H1 (cell line): Measurements from ENCODE around the gene BIRC7. TPM values are rescaled to one million over a fixed set of nuclear protein-coding genes. Genes with fewer than 3 reads are reported as not detected.

Experiments
- CTCF ChIA-PET: fragments of 300-600 bp; sonication (Branson Sonifier 250); formaldehyde crosslinking; loops from one replicate; lab custom pipeline; 2021; ENCODE audit not compliant: partially characterized antibody; lab: Charles Lee
- POLR2A ChIA-PET: fragments of 300-600 bp; sonication (Branson Sonifier 250); formaldehyde crosslinking; loops from one replicate; lab custom pipeline; 2021; ENCODE audit warnings: inconsistent platforms; ENCODE audit not compliant: partially characterized antibody; lab: Charles Lee
- DNase-seq, 2 experiments: peaks; one replicate each; pipeline versions ENCODE4 v3.0.0 to v3.0.0-alpha.2; 2010 to 2022; ENCODE audit warnings: low spot score in 2 of 2, low read depth in 1 of 2, mixed read lengths in 1 of 2
- FAIRE-seq: peaks from 2 replicates; lab custom pipeline; 2011; peaks lifted over from hg19 to GRCh38; lab: Jason Lieb, UNC
- H2AFZ ChIP-seq: 2 replicates; pipeline ENCODE4 v1.8.1; 2012; ENCODE audit warnings: low read length, inconsistent platforms
- H2AK5ac ChIP-seq: 2 replicates; pipeline ENCODE4 v1.6.1; 2013; ENCODE audit warnings: low read depth, low read length
- H2BK120ac ChIP-seq: replicated peaks from 2 replicates; pipeline ENCODE3; 2013; ENCODE audit warnings: low read depth, low read length, inconsistent platforms
- H2BK12ac ChIP-seq: 2 replicates; pipeline ENCODE4 v1.6.1; 2013; ENCODE audit warnings: low read depth, low read length
- H2BK15ac ChIP-seq: 2 replicates; pipeline ENCODE4 v1.6.1; 2013; ENCODE audit warnings: low read length
- H2BK20ac ChIP-seq: 2 replicates; pipeline ENCODE4 v1.6.1; 2013; ENCODE audit warnings: low read length
- H2BK5ac ChIP-seq: 2 replicates; pipeline ENCODE4 v1.6.1; 2013; ENCODE audit warnings: low read depth, low read length
- H3K14ac ChIP-seq: 2 replicates; pipeline ENCODE4 v1.6.1; 2013; ENCODE audit warnings: inconsistent platforms; ENCODE audit not compliant: insufficient read length
- H3K18ac ChIP-seq: 2 replicates; pipeline ENCODE4 v1.6.1; 2013; ENCODE audit warnings: low read length; ENCODE audit errors: extremely low read depth
- H3K23ac ChIP-seq: 2 replicates; pipeline ENCODE4 v1.6.1; 2013; ENCODE audit warnings: inconsistent platforms; ENCODE audit not compliant: insufficient read length
- H3K23me2 ChIP-seq: 2 replicates; pipeline ENCODE4 v1.6.1; 2013; ENCODE audit warnings: low read depth, low read length
- H3K27ac ChIP-seq: 2 replicates; pipeline ENCODE4 v1.6.1; 2011; ENCODE audit warnings: low read depth, low read length, inconsistent platforms
- H3K27me3 ChIP-seq, 4 experiments: replicated peaks in 1 of 4; 1 replicate in 1 of 4; 2 replicates in 3 of 4; pipeline versions ENCODE4 v1.6.1 to v1.8.1; 2011 to 2013; ENCODE audit warnings: low read length in 3 of 4, mild to moderate bottlenecking in 3 of 4, inconsistent platforms in 2 of 4, mixed read lengths in 2 of 4, moderate library complexity in 1 of 4; ENCODE audit not compliant: control insufficient read depth in 3 of 4, insufficient read depth in 3 of 4; ENCODE audit errors: extremely low read depth in 1 of 4
- H3K36me3 ChIP-seq, 4 experiments: 2 replicates each; pipeline versions ENCODE4 v1.6.1 to v1.8.1; 2011 to 2013; ENCODE audit warnings: mild to moderate bottlenecking in 4 of 4, low read length in 3 of 4, moderate library complexity in 2 of 4, control low read depth in 1 of 4, inconsistent platforms in 1 of 4; ENCODE audit not compliant: insufficient read depth in 4 of 4, control insufficient read depth in 2 of 4
- H3K4ac ChIP-seq: replicated peaks from 2 replicates; pipeline ENCODE3; 2013; ENCODE audit warnings: low read length, low read depth, mixed read lengths, inconsistent platforms; ENCODE audit not compliant: insufficient read length
- H3K4me1 ChIP-seq, 4 experiments: replicated peaks in 1 of 4; 1 replicate in 1 of 4; 2 replicates in 3 of 4; pipeline versions ENCODE4 v1.6.1 to v1.8.1; 2011 to 2013; ENCODE audit warnings: low read length in 3 of 4, inconsistent platforms in 2 of 4, mixed read lengths in 1 of 4; ENCODE audit not compliant: insufficient read depth in 4 of 4, control insufficient read depth in 3 of 4
- H3K4me2 ChIP-seq, 2 experiments: 2 replicates each; pipeline versions ENCODE4 v1.6.1 to v1.8.1; 2011 to 2013; ENCODE audit warnings: low read depth in 2 of 2, low read length in 2 of 2, control low read depth in 1 of 2, inconsistent platforms in 1 of 2, mild to moderate bottlenecking in 1 of 2; ENCODE audit not compliant: insufficient read depth in 1 of 2
- H3K4me3 ChIP-seq, 4 experiments: fragments of 200-600, 300-600 bp in 1 of 4; sonication (generic), shearing (Covaris generic), sonication (Bioruptor Twin) in 1 of 4; 2 replicates each; pipeline versions ENCODE4 v1.5.1 to v1.8.1; 2011 to 2016; ENCODE audit warnings: low read length in 4 of 4, low read depth in 3 of 4, control low read depth in 2 of 4, inconsistent platforms in 2 of 4, mild to moderate bottlenecking in 2 of 4, mixed read lengths in 1 of 4, moderate library complexity in 1 of 4; ENCODE audit not compliant: insufficient read depth in 2 of 4; ENCODE audit errors: extremely low read depth in 1 of 4
- H3K56ac ChIP-seq: replicated peaks from 2 replicates; pipeline ENCODE3; 2013; ENCODE audit warnings: low read depth, mild to moderate bottlenecking, mixed read lengths, low read length, inconsistent platforms; ENCODE audit not compliant: insufficient read length
- H3K79me1 ChIP-seq: 2 replicates; pipeline ENCODE4 v1.6.1; 2013; ENCODE audit warnings: low read depth, low read length, control low read depth
- H3K79me2 ChIP-seq, 2 experiments: 2 replicates each; pipeline versions ENCODE4 v1.6.1 to v1.8.1; 2012 to 2013; ENCODE audit warnings: low read length in 2 of 2, mild to moderate bottlenecking in 2 of 2, inconsistent platforms in 1 of 2; ENCODE audit not compliant: insufficient read depth in 2 of 2, control insufficient read depth in 1 of 2
- H3K9ac ChIP-seq, 4 experiments: replicated peaks in 1 of 4; 1 replicate in 1 of 4; 2 replicates in 3 of 4; pipeline versions ENCODE4 v1.6.1 to v1.8.1; 2011 to 2013; ENCODE audit warnings: low read depth in 3 of 4, low read length in 3 of 4, control low read depth in 2 of 4, mild to moderate bottlenecking in 2 of 4, moderate library complexity in 2 of 4, inconsistent platforms in 1 of 4; ENCODE audit errors: extremely low read depth in 1 of 4
- H3K9me3 ChIP-seq, 2 experiments: 2 replicates each; pipeline versions ENCODE4 v1.6.1 to v1.8.1; 2012 to 2013; ENCODE audit warnings: mild to moderate bottlenecking in 2 of 2, moderate library complexity in 2 of 2, control low read depth in 1 of 2, inconsistent platforms in 1 of 2, low read depth in 1 of 2, low read length in 1 of 2, mixed read lengths in 1 of 2; ENCODE audit not compliant: insufficient read depth in 2 of 2
- H4K20me1 ChIP-seq, 2 experiments: replicated peaks in 1 of 2; 2 replicates each; pipeline versions ENCODE3 to v1.8.1; 2011 to 2013; ENCODE audit warnings: inconsistent platforms in 2 of 2, low read length in 2 of 2, mild to moderate bottlenecking in 1 of 2; ENCODE audit not compliant: insufficient read depth in 2 of 2, control insufficient read depth in 1 of 2
- H4K5ac ChIP-seq: 2 replicates; pipeline ENCODE4 v1.6.1; 2013; ENCODE audit warnings: low read length, low read depth, mixed read lengths, inconsistent platforms; ENCODE audit not compliant: insufficient read length
- H4K8ac ChIP-seq: 2 replicates; pipeline ENCODE4 v1.8.0; 2013; ENCODE audit warnings: mild to moderate bottlenecking, moderate library complexity, low read length, inconsistent platforms; ENCODE audit not compliant: insufficient read depth; ENCODE audit errors: extremely low read depth
- H4K91ac ChIP-seq: replicated peaks from 2 replicates; pipeline ENCODE3; 2013; ENCODE audit warnings: low read length, mixed read lengths, inconsistent platforms; ENCODE audit not compliant: insufficient read length
- CHD1 ChIP-seq: IDR thresholded peaks from 2 replicates; pipeline ENCODE4 v1.6.1; 2012; ENCODE audit warnings: low read depth, low read length, improper control_type of control experiment
- EZH2 ChIP-seq: fragments of 200-600 bp; sonication (generic); IDR thresholded peaks from 2 replicates; pipeline ENCODE4 v1.7.1; 2012; ENCODE audit warnings: low read depth, mild to moderate bottlenecking, moderate library complexity, low read length, inconsistent platforms; ENCODE audit not compliant: severe bottlenecking
- HDAC2 ChIP-seq, 2 experiments: fragments of 300-600 bp in 1 of 2; sonication (generic) in 1 of 2; IDR thresholded peaks; 2 replicates each; pipeline ENCODE4 v1.6.1; 2011 to 2012; ENCODE audit warnings: low read depth in 2 of 2, low read length in 2 of 2, mild to moderate bottlenecking in 2 of 2, moderate library complexity in 2 of 2, borderline replicate concordance in 1 of 2, inconsistent platforms in 1 of 2
- NANOG ChIP-seq: IDR thresholded peaks from 2 replicates; pipeline ENCODE4 v1.6.1; 2011; ENCODE audit warnings: low read length, low read depth, mild to moderate bottlenecking, inconsistent platforms; ENCODE audit not compliant: insufficient read depth, poor library complexity, severe bottlenecking
- PHF8 ChIP-seq: fragments of 200-600 bp; sonication (generic); conservative IDR thresholded peaks from 2 replicates; pipeline ENCODE4 v1.7.1; 2012; ENCODE audit warnings: low read depth, mild to moderate bottlenecking, inconsistent platforms, low read length, moderate library complexity
- SIX5 ChIP-seq: IDR thresholded peaks from 2 replicates; pipeline ENCODE4 v1.6.1; 2011; ENCODE audit warnings: mild to moderate bottlenecking, low read depth, low read length
- WGBS, 2 experiments: shearing (Covaris generic) in 1 of 2; methylation state at CpG; one replicate each; pipeline versions ENCODE4 v1.1.6 to v1.1.7; 2013 to 2015; ENCODE audit warnings: low lambda C conversion rate in 2 of 2, mixed read lengths in 2 of 2, inconsistent platforms in 1 of 2, low coverage in 1 of 2, missing lambda C conversion rate in 1 of 2; ENCODE audit not compliant: insufficient replicate concordance in 2 of 2, insufficient coverage in 1 of 2, insufficient read length in 1 of 2; ENCODE audit errors: extremely low coverage in 1 of 2, missing lambda C conversion rate in 1 of 2; 5-methylcytosine and 5-hydroxymethylcytosine counted together
- polyA plus RNA-seq, 7 experiments: library from polyadenylated mRNA; depleted of rRNA in 3 of 7; stranded (reverse) in 5 of 7; unstranded in 2 of 7; fragments of >200 nt in 5 of 7; fragments of 200-250 nt in 2 of 7; gene quantifications; 1 replicate in 5 of 7; 2 replicates in 1 of 7; 4 replicates in 1 of 7; pipeline versions ENCODE4 v1.2.1 to v1.2.3, GENCODE V29; 2011 to 2013; ENCODE audit warnings: missing spikeins in 2 of 7, mixed read lengths in 2 of 7
- total RNA-seq: library from RNA; stranded (reverse); fragmentation: NEBNext Ultra II Directional; extraction: Animal tissue kit (Norgen Biotek cat#: 25700); gene quantifications from 2 replicates; pipeline ENCODE4 v1.2.1, GENCODE V29; 2021
- TF ChIP-seq, protein P1 (sequence below): IDR thresholded peaks from 2 replicates; pipeline ENCODE4 v1.6.1; 2012; ENCODE audit warnings: inconsistent platforms

BIRC7 gene
- total and polyA plus RNA-seq, 2 of the 8 experiments (the other 6 are each of a cell fraction or from before 2014, with no cell fraction given), result 0.11 to 0.41 TPM

DNA sequence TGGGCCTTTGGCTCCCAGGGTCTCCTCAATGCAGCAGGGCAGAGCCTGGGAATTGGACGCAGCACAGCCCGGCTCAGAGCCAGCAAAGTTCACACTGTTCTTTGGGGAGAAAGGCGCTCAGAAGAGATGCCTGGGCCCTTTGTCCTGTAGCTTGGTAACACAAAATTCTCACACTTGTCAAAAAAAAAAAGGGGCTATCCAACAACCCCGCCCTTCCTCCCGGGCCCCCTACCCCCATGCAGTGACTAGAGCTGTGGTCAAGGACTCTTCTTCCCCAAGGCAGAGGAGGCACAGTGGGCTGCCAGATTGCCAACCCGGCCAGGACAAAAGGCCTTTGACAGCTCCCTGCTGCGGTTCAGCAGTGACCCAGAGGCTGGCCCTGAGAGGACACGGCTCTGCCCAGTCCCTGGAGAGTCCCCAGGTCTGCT, 16.6 kb downstream of the BIRC7 start:
- peaks cover 2 to 26% (median 19%) of the 10 kb centered on the region in 4 experiments for H3K4me1 ChIP-seq
- no peak overlapping the region for H3K56ac ChIP-seq
- no peak for DNase-seq
- peak overlapping the region; percentile 78; the same call in 1 of the 2 replicates for H2BK12ac ChIP-seq
- H2AFZ ChIP-seq, result no peak overlapping the region
- peaks cover 13% of the 10 kb centered on the region; the same call in 1 of the 2 replicates for H3K23me2 ChIP-seq
- no peak overlapping the region for H4K5ac ChIP-seq
- H2BK15ac ChIP-seq, result no peak overlapping the region
- H3K27me3 ChIP-seq, result peaks cover 4 to 51% (median 40%) of the 10 kb centered on the region in 4 experiments
- no peak overlapping the region for H3K18ac ChIP-seq
- peak overlapping the region; percentile 13; the same call in 1 of the 2 replicates for H2AK5ac ChIP-seq
- H4K8ac ChIP-seq, result no peak overlapping the region
- no peak overlapping the region for H3K23ac ChIP-seq
- H3K27ac ChIP-seq, result no peak overlapping the region
- H3K9ac ChIP-seq, result no peak overlapping the region
- no peaks in the 10 kb centered on the region for H3K9me3 ChIP-seq
- 64% methylated on average over 6 of the region's 8 CpGs; no CpG with 5 or more reads in 1 of the 2 experiments for WGBS, 2 experiments
- H3K4me2 ChIP-seq, result peak overlapping the region in 1 of 2 experiments; percentile 97; a peak in 1 of 4 replicates
- H3K14ac ChIP-seq, result no peak overlapping the region
- H2BK5ac ChIP-seq, result 0 out of 2 replicates have a peak overlapping the region, but pooled peaks have one; percentile 58
- H3K4ac ChIP-seq, result no peak overlapping the region
- no peaks in the 10 kb centered on the region; the same call in 1 of the 2 replicates for H3K79me1 ChIP-seq
- H3K79me2 ChIP-seq, result no peaks in the 10 kb centered on the region
- peaks cover 0 to 4% of the 10 kb centered on the region in 2 experiments for H4K20me1 ChIP-seq
- POLR2A ChIA-PET, result interaction anchor here (1.2 to 4.7 kb wide), 5 partner anchors 10 to 34 kb away, joined by 3 to 21 read pairs (median 12); partner anchors contain the start of genes ARFGAP1 and BIRC7
- TF ChIP-seq SIX5 (no peak), HDAC2 (IDR thresholded peaks at IDR 0.05; ENCODE audit: borderline replicate concordance in 1 of 2, low read depth in 2 of 2, low read length in 2 of 2) (no peak), PHF8 (no peak), EZH2 (no peak), CHD1 (no peak), NANOG (no peak)
- TF ChIP-seq, protein P1, sequence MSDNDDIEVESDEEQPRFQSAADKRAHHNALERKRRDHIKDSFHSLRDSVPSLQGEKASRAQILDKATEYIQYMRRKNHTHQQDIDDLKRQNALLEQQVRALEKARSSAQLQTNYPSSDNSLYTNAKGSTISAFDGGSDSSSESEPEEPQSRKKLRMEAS, result no peak
- no peak overlapping the region for H2BK20ac ChIP-seq
- no peak overlapping the region for H4K91ac ChIP-seq
- CTCF ChIA-PET, result interaction anchor here (0.9 to 6.8 kb wide), 10 partner anchors 8 to 253 kb away, joined by 3 to 87 read pairs (median 4); partner anchors contain the start of gene BIRC7
- no peak for FAIRE-seq
- H3K36me3 ChIP-seq, result no peaks in the 10 kb centered on the region; a peak in 1 of 8 replicates
- no peak overlapping the region for H3K4me3 ChIP-seq
- no peak overlapping the region for H2BK120ac ChIP-seq
